Activated CD8-positive, alpha-beta T cell treated with anti-CD3 and anti-CD28 coated beads for 36 hours (primary cell): ENCODE measurements around the gene MDGA2. TPM values are rescaled to one million over a fixed set of nuclear protein-coding genes. Genes with fewer than 3 reads are reported as not detected.

Source experiments
- ATAC-seq: fragments of 200-7000 bp; cut with Tn5 transposase; one replicate; pipeline ENCODE4 v1.10.0; 2021; ENCODE audit warnings: mild to moderate bottlenecking, moderate library complexity
- CTCF ChIA-PET: fragments of 350-600 bp; sonication (Branson Sonifier 250); formaldehyde crosslinking; loops from one replicate; lab custom pipeline; 2021; ENCODE audit warnings: antibody characterized with exemption; lab: Charles Lee
- POLR2A ChIA-PET: fragments of 350-600 bp; sonication (Branson Sonifier 250); formaldehyde crosslinking; loops from one replicate; lab custom pipeline; 2021; ENCODE audit warnings: antibody characterized with exemption; lab: Charles Lee
- DNase-seq: peaks from one replicate; pipeline ENCODE4 v3.0.0-alpha.2; 2020
- H3K27ac Mint-ChIP-seq: one replicate; pipeline ENCODE4 v1.8.0; 2021; ENCODE audit warnings: mild to moderate bottlenecking, mixed read lengths
- H3K27me3 Mint-ChIP-seq: one replicate; pipeline ENCODE4 v1.8.0; 2021; ENCODE audit warnings: mixed read lengths
- H3K36me3 Mint-ChIP-seq: one replicate; pipeline ENCODE4 v1.8.0; 2021; ENCODE audit warnings: low read depth, mixed read lengths
- H3K4me1 Mint-ChIP-seq: one replicate; pipeline ENCODE4 v1.8.0; 2021; ENCODE audit warnings: low read depth, mixed read lengths
- H3K4me3 Mint-ChIP-seq: one replicate; pipeline ENCODE4 v1.8.0; 2021; ENCODE audit warnings: mild to moderate bottlenecking, moderate library complexity, mixed read lengths
- H3K9me3 Mint-ChIP-seq: one replicate; pipeline ENCODE4 v1.8.0; 2021; ENCODE audit warnings: mixed read lengths
- CTCF ChIP-seq: fragments of 200-600 bp; IDR thresholded peaks from one replicate; pipeline ENCODE4 v1.8.0; 2022; ENCODE audit warnings: antibody characterized with exemption, mild to moderate bottlenecking
- intact Hi-C: fragments of 100-400 bp; cut with micrococcal nuclease; formaldehyde crosslinking; loops from one replicate; pipeline ENCODE4 v1.10.0; 2022
- total RNA-seq, 2 experiments: library from RNA; stranded (reverse); gene quantifications; one replicate each; pipeline ENCODE4 v1.2.3, GENCODE V29; 2021

MDGA2 gene
- total RNA-seq, 2 experiments from 2014 or later, result not detected

GRCh38 chr14:46989566-46989965 is 685.8 kb downstream of the MDGA2 start:
- POLR2A ChIA-PET, result no interaction called here
- DNase-seq (no peak), ATAC-seq (no peak)
- peaks cover 4% of the 10 kb centered on the region for H3K9me3 Mint-ChIP-seq
- no peaks in the 10 kb centered on the region for H3K36me3 Mint-ChIP-seq
- no peak overlapping the region for H3K27ac Mint-ChIP-seq
- H3K27me3 Mint-ChIP-seq, result no peaks in the 10 kb centered on the region
- no peaks in the 10 kb centered on the region for H3K4me1 Mint-ChIP-seq
- no peak overlapping the region for H3K4me3 Mint-ChIP-seq
- intact Hi-C loops, result no loop called here
- CTCF ChIA-PET, result no interaction called here
- no peak for TF ChIP-seq CTCF

DNA sequence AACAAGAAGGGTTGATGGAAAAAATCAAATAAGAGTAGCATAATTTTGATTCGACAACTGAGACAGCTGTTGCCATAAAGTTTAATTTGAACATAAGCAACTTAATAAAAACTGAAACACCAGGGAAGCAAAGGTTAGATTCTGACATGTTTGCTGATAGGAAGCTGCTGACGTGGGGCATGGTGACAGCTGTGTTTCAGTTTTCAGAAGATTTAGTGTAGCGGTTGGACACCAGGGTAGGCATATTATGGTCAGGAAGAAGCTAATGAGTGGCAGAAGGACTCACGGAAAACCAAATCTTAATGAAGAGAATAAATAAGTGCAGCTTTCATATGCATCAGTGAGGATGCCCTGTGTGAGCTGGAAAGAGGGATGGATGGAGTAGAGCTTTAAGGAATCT is 687.1 kb downstream of the MDGA2 start:
- no peak for TF ChIP-seq CTCF
- DNase-seq, result no peak
- H3K36me3 Mint-ChIP-seq, result no peaks in the 10 kb centered on the region
- intact Hi-C loops, result no loop called here
- no peak for ATAC-seq
- H3K4me1 Mint-ChIP-seq, result no peaks in the 10 kb centered on the region
- ChIA-PET POLR2A (no interaction called here), CTCF (no interaction called here)
- H3K9me3 Mint-ChIP-seq, result peaks cover 4% of the 10 kb centered on the region
- H3K27ac Mint-ChIP-seq, result no peak overlapping the region
- no peaks in the 10 kb centered on the region for H3K27me3 Mint-ChIP-seq
- H3K4me3 Mint-ChIP-seq, result no peak overlapping the region

GRCh38 chr14:46985529-46986380 is 689.6 kb downstream of the MDGA2 start:
- H3K27me3 Mint-ChIP-seq, result no peaks in the 10 kb centered on the region
- DNase-seq (no peak), ATAC-seq (no peak)
- H3K4me3 Mint-ChIP-seq, result no peak overlapping the region
- ChIA-PET CTCF (no interaction called here), POLR2A (no interaction called here)
- no peaks in the 10 kb centered on the region for H3K4me1 Mint-ChIP-seq
- no peak overlapping the region for H3K27ac Mint-ChIP-seq
- intact Hi-C loops, result no loop called here
- no peak for TF ChIP-seq CTCF
- peaks cover 8% of the 10 kb centered on the region for H3K9me3 Mint-ChIP-seq
- H3K36me3 Mint-ChIP-seq, result no peaks in the 10 kb centered on the region

DNA sequence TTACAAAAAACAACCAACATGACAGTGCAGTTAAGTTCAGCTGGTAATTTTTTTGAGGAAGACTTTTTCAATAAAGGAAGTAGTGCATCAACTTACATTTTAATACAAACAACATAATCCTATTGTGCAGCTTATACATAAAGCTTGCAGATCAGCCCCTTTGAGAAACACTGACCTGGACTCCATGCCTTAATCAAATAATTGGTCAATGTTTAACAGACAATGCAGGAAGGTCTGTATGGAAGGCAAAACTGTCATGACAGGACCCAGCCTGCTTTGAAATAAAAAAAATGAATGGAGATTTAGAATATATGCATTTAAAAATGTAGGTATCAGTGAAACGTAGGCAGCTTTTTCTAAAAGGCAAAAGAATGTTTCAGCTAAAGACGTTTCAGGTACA is 702.1 kb downstream of the MDGA2 start:
- Mint-ChIP-seq H3K4me1 (no peaks in the 10 kb centered on the region), H3K27ac (no peak overlapping the region), H3K36me3 (no peaks in the 10 kb centered on the region), H3K27me3 (no peaks in the 10 kb centered on the region), H3K4me3 (no peak overlapping the region), H3K9me3 (no peaks in the 10 kb centered on the region)
- POLR2A ChIA-PET, result no interaction called here
- ATAC-seq (no peak), DNase-seq (no peak)
- intact Hi-C loops, result no loop called here
- CTCF ChIA-PET, result no interaction called here
- no peak for TF ChIP-seq CTCF

GRCh38 chr14:46964378-46964777 is 711.0 kb downstream of the MDGA2 start:
- H3K4me1 Mint-ChIP-seq, result no peaks in the 10 kb centered on the region
- peaks cover 13% of the 10 kb centered on the region for H3K9me3 Mint-ChIP-seq
- no peak for TF ChIP-seq CTCF
- no peak for ATAC-seq
- no peak for DNase-seq
- no peaks in the 10 kb centered on the region for H3K27me3 Mint-ChIP-seq
- no peak overlapping the region for H3K27ac Mint-ChIP-seq
- H3K4me3 Mint-ChIP-seq, result no peak overlapping the region
- POLR2A ChIA-PET, result no interaction called here
- intact Hi-C loops, result no loop called here
- H3K36me3 Mint-ChIP-seq, result no peaks in the 10 kb centered on the region
- CTCF ChIA-PET, result no interaction called here
